Cerebellar cortex (tissue), 1 donor: ENCODE results near the gene ZNF777.
"Not testable (repeated sequence)": the region's sequence is repeated elsewhere in the genome, so short reads cannot be mapped to it uniquely, and the experiment has no call there.

Experiments
- DNase-seq: peaks from one replicate; pipeline ENCODE4 v3.0.0-alpha.2; 2015; ENCODE audit warnings: low spot score

The ZNF777 gene

DNA sequence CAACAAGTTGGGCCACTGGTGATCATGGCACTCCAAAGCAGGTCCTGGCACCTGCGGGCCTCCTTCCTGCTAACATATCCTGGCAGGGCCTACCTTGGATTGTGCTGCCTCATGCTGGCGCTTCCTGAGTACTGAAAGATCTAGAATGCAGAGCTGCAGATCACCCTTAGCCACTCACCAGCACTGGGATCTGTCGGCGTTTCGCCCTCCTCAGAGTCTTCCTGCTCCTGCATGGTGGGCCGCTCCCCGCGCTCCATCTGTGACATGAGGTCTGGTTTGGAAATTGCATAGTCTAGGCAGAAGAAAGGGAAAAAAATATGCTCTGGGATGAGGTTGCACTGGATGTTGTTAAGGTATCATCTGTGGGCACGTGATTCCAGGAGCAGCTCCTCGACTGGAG lies 10.0 kb downstream of the ZNF777 start:
- no peak for DNase-seq

DNA sequence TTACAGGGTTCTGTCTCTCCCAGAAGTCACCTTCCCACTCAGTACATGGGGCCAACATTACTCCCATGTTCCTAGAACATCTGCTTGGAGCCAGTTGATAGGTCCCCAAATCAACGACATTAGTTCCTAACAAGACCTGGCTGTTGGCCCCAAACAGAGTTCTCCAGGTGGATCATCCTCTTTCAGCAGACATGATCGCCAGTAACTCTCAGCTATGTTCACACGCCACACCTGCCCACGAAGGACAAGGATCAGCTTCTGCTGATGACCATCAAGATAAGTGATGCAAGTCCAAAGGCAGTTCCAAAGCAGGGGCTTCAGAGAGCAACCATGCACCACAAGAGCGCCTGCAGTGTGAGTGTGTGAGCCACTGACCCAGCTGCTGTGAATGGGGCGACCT lies 11.0 kb downstream of the ZNF777 start:
- DNase-seq, result no peak

DNA sequence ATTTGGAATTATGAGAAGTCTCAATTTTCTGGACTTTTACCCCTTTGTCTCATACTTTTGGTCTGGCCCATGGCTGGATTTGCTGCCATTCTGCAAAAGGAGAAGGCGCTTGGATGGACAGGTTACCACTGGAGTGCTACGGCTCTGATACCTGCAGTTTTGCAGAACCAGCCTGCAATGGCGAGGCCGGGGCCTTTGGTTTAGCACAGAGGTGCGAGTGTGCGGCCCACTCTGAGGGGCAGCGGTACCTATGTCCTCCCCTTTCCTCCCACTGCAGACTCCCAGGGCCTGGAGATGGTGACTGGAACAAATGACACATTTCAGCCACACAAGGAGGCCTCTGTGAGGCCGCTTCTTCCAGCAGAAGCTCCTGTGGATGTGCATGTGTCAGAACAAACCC lies 11.9 kb downstream of the ZNF777 start:
- no peak for DNase-seq

DNA sequence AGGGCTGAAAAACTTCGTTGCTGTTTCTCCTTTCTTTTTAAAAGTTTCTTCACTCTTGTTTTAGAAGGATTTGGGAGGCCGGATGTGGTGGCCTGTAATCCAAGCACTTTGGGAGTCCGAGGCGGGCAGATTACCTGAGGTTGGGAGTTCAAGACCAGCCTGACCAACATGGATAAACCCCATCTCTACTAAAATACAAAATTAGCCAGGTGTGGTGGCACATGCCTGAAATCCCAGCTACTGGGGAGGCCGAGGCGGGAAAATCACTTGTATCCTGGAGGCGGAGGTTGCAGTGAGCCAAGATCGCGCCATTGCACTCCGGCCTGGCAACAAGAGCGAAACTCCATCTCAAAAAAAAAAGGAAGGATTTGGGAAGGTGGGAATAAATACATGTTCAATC lies 14.8 kb downstream of the ZNF777 start:
- DNase-seq, result not testable (repeated sequence)

DNA sequence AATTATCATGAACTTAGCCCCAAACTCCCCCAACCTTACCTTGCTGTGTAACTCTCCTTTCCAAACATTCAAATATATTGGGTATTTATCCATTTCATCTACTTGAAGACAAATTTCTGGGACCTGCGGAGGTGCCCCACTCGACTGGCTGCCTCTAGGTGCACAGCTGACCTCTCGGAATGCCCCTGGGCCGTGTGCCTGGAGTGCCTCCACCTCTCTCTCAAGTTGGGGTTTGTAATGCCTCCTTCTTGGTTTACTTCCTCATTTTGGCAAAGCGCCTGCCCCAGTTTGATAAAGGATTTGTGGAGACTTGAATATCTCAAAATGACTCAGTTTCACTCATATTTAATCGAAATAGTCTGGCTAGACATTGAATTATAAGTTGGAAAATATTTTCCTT lies 16.6 kb downstream of the ZNF777 start:
- DNase-seq, result no peak

DNA sequence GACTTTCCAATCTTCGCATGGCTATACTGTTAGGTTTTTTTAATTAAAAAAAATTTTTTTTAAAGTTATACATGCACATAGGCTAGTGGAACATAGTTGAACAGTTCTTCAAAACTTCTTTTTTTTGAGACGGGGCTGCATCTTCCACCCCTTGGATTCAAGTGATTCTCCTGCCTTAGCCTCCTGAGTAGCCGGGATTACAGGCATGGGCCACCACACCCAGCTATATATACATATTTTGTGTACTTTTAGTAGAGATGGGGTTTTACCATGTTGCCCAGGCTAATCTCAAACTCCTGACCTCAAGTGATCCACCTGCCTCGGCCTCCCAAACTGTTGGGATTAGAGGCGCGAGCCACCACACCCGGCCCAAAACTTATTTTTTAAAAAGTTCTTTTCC lies 17.3 kb downstream of the ZNF777 start:
- DNase-seq, result no peak

DNA sequence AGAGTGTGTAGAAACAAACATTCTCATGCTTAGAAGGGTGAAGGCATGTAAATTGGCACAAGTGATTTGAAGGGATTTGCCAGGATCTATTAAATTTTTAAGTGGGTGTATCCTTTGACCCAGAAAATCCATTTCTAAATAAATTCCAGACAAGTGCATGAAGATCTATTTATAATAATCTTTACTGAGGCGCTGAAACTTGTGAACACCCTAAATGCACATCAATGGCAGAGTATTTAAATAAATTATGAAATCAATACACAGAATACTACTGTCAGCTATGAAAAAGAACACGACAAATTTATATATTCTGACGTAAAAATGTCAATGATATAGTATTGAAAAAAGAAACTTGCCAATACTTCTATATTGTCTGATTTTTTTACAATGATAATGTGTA lies 17.9 kb downstream of the ZNF777 start:
- no peak for DNase-seq

DNA sequence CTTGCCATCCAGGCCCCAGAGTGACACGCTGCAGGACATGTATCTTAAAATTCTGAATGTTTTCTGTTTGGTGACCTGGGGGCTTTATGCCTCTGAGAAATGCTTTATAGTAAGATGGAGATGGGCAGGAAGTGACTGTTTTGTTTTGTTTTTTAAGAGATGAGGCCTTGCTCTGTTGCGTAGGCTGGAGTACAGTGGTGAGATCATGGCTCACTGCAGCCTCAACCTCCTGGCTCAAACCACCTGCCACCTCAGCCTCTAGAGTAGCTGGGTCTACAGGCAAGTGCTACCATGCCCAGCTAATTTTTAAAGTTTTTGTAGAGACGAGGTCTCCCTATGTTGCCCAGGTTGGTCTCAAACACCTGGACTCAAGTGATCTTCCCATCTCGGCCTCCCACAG lies 20.6 kb downstream of the ZNF777 start:
- no peak for DNase-seq

DNA sequence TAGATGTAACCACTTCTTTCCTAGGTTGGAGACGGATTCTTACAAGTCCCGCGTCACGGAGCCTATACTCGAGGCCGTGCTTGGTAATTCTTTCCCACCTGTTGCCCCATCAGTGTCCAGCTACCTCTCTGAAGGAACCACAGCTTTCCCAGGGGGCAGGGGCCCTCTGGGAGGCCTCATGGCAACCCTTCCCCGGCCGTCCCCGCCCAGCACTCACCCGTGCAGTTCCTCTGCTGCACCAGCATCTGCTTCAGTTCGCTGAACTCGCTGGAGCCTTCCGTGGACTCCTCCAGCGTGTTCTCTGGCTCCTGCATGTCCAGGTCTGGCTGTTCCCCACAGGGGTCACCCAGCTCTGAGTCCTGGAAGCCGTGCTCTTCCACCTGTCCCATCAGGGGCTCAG lies 24.5 kb downstream of the ZNF777 start:
- DNase-seq, result no peak

DNA sequence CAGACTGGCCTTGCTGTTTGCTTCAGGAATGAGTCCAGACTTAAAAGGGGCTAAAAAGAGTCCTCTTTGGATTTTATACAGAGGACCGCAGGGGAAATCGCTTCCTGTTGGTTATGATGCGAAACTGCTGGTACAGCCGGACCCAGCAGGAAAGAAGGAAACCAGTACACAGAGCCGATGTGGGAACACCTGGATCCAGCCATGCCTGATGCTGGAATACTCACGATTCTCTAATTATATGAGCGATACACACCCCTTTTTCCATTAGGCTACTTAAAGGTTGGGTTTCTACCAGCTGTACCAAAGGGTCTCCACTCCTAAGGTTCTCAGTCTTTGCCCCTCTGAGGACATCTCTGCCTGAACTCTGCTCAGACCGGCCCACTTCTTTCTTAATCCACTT lies 27.7 kb downstream of the ZNF777 start:
- DNase-seq, result no peak

DNA sequence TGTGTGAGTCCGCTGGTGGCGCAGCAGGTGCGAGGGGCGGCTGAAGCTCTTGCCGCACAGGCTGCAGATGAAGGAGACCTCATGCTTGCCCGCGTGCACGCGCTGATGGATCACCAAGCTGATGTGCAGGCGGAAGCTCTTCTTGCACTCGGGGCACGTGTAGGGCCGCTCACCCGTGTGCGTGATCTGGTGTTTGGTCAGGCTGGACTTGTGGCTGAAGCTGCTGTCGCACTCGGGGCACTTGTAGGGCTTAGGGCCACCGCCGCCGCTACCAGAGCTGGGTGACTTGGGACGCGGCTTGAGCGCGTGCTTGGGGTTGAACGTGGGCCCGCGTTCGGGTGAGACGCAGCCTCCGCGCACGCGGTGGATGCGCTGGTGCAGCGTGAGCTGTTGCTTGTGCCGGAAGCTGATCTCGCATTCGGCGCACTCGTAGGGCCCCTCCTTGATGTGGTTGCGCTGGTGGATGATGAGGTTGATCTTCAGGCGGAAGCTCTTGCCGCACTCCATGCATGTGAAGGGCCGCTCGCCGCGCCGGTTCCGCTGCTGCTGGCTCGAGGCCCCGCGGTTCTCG lies 28.7 kb downstream of the ZNF777 start:
- DNase-seq, result no peak

DNA sequence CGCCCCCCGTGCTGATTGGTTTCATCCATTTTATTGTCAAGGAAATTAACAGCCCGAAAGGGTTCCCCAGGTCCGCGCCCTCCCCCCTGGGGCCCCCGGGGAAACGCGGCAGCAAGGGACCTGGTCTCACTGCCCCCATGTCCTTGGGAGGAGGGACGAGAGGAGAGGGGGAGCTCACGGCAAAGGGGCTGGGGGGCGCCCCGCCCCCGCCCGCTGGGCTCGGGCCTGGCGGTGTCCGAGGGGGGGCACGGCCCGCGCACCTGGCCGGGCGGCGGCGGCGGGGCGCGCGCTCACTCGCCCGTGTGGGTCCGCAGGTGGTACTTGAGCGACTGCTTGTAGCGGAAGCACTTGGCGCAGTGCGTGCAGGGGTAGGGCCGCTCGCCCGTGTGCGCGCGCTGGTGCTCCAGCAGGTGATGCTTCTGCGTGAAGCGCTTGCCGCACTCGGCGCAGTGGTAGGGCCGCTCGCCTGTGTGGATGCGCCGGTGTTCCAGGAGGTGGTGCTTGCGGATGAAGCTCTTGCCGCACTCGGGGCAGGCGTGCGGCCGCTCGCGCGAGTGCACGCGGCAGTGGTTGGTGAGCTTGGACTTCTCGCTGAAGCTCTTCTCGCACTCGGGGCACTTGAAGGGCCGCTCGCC lies 29.3 kb downstream of the ZNF777 start:
- no peak for DNase-seq

DNA sequence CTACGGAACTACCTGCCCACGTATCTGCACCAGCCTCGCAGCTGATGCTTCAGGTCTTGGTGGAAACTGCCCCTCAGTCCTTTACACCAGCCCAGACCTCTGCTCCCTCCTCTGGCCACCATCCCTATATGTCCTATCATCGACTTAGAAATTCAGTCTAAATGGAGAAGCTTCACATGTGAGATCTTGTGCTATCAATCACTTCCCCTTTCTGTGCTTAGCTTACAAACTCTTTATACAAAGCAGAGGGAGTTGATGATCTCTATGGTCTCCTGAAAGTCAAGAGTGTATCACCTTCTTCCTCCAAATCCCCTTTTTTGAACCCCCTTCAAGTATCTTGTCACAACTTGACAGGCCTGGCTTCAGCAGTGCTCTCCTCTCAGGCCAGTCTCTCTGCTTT lies 30.7 kb downstream of the ZNF777 start:
- no peak for DNase-seq

DNA sequence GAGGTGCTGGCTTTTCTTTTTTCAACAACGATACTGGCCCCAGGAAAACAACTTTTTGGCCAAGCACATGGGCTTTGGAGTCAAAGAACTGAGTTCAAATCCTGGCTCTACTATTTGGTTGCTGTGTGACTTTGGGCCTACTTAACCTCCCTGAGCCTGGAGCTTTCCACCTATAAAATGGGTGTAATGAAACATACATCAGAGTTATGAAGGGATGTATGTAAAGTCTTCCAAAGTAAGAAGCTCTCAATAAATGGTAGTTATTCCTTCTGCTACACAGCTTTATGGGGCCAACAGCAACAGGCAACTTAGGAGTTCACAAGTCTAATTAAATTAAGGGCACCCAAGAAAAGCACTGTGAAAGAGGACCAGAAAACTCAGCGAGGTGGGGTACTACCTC lies 33.0 kb downstream of the ZNF777 start:
- DNase-seq, result no peak

DNA sequence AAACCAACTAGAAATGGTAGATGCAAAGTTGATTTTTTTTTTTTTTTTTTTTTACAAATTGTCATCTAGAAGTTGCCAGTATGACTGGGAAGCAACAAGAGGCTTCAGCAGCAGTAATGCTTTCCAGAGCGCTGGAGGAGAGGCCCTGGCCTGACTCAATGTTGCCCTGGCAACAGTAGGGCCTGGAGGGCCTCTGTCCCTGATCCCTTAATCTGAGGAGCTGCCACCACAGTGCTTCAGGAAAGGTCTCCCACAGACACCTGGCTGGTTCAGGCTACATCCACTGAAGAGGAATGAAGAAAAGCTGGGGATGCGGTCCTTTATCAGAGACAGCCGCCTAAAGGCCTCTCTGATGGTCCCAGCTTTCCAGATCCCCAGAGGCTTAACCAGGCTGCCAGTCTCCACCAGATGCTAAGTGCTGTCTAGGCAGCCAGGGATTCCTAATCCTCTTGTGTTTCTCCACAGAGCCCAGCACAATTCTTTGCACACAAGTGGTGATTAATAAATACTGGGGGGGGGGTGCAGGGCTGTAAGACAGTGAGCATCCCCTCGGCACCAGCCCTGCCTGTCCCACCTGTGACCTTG lies 33.7 kb downstream of the ZNF777 start:
- no peak for DNase-seq

DNA sequence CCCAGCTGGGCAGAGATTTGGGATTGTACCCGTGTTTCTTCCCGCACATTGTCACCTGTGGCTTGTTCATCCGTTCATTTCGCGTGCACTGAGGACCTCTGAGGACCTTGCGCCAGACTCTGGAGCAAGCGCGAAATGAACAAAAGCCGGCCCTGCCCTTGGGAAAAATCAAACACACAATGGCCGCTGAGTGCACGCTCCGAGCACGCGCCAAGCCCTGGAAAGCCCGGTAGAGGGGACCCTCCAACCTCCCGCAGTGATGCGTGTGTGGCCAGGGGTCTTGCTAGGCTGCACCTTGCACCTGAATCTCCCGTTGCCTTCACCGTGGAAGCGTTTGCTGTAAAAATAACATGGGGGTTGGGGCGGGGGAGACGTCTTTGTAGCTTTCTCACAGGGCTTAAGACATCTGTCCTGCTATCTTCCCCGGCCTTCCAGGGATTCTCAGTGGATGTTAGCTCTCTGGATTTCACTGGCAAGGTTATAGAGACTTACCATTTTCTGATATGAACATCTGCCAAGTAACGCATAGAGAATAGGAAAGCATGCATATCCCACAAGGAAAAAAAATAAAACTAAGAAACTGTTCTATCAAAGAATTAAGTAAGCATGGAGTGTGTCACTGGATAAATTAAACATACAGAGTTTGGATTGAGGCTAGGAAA lies 37.3 kb downstream of the ZNF777 start:
- DNase-seq, result peak; percentile 18

DNA sequence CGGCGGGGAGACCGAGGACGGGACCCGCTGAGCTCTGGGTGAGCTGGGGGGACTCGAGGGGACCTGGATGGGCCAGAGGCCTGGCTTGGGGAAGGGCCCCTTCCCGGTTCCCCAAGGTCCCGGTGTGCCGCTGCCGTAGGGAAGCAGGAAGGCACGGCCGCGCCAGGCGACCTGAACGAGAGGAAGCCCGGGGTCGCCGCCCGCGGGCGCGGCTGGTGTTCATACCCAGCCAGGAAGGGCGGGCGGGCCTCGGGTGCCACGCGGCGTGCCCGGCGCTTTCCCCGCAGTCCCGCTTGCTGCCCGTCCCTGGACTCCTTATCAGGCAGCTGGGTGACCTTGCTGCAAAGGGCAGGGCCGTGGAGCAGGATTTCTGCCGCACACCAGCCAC lies 38.0 kb downstream of the ZNF777 start:
- peak; percentile 9 for DNase-seq

DNA sequence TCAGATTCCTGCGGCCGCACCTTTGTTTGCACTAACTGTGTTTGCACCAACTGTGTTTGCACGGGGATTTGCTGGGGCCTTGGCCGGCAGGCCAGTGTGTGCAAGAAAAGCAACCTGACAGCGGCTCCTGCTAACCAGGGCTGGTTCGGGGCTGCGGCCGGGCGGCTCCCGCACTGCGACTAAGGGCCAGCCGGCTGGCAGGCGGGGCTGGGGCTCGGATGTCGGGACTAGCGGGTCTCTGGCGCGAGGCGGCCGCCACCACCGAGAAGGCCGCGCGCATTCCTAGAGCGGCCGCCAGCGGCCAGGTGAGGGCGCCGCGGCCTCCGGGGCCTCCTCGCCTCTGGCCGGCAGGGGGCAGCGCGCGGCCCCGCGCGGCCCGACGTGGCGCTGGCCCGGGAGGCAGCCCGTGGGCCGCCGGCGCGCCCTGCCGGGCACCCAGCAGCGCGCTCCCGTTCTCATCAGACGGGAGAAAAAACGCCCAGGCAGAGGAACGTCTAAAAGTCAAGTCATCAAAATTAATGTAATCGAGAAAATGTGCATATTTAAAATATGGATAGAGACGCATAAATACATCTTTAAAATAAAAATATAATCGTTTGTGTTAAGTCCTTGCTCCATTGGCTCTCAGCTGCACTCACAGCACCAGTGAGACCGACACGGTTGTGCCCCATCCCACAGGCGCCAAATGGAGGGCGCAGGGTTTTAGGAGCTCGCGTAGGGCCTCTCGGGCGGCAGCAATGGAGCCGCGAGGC lies 38.5 kb downstream of the ZNF777 start:
- peak; percentile 69 for DNase-seq

DNA sequence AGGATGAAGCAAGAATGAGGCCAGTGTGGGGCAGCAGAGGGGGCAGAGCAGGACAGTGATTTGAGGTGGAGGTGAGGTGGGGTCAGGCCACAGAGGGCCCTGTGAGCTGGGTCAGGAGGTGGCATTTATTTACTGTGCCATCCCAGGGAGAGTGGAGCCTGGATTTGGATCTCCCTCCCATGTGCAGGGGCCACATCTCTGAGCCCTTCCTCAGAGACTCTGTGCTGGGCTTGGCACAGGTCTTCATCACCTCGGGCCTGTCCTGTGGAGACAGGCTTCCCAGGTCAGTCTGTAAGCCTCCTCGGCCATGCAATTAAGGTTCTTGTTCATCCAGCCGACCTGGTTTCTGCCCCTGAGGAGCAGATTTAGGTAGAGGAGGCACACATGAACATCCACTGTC lies 40.9 kb downstream of the ZNF777 start:
- DNase-seq, result no peak

DNA sequence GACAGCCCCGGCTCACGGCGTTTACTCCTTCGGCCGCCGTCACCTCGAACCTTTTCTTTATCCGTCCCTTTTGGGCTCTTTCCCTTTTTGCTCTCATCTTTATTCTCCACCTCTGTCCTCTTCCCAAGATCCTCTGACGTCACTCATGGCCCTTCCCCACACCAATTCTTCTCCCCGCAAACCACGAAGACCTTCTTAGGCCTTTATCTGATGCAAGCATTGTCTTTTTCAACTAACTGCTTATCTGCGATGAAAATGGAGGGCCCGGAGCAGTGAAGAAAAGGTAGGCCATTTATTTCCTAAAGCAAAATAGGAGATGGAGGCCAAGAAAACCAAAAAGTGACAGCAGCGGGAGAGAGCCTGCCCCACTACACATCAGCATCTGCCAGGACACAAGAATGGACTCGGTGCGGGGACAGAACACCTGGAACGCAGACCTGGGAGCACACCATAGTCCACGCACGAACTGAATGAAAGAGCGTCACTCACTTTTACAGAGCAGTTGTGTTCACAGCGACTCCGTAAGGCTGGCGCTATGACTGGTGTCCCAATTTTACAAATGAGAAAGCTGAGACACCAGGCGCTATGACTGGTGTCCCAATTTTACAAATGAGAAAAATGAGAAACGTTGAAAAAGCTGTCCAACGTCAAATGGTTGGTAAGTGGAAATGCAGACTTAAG lies 45.3 kb downstream of the ZNF777 start:
- DNase-seq, result peak; percentile 55

DNA sequence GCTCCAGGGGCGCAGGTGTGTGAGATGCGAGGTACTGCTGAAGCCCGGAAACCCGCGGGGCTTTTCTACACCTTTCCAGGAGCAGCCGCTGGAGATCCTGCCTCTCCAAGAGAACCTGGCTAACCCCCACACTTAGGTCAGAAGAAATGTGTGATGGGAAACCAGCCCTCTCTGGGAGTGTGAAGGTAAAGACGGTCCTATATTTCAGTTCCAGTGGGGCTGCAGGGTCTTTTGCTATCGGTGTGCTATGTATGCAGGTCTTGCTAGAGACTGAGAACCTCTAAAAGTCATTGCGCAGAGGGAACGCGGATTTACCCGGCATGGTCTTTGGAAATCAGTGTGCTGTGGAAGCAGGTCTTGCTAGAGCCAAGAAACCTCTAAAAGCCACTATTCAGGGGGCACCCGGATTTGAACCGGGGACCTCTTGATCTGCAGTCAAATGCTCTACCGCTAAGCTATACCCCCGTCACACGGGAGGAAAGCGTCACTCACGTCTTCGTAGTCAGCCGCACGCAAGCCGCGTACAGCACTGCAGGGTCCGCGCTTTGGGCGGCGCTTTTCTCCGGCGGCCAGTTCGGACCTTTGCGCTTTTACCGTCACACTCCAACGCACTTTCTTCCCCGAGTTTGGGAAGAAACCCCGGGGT lies 46.0 kb downstream of the ZNF777 start:
- DNase-seq, result peak; percentile 84

DNA sequence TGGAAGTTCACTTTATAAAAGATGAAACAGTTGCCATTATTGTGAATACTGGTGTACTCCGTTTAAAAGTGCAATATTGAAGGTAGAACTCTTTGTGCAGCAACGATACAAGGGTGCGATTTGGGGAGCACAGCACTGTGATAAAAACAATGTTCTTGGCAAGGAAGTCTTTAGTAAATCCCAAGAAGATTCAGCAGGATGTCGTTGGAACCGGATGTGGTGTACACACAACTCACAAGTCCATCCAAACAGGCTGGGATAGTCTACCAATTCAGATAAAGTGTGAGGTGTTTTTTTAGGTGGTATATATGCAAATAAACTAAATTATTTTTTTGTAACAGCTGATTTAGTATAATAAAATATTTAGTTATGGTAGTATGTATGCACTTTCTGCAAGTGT lies 46.7 kb downstream of the ZNF777 start:
- no peak for DNase-seq
